ENCODE data around the gene SLC12A5. TPM values are rescaled to one million over a fixed set of nuclear protein-coding genes. Genes with fewer than 3 reads are reported as not detected.

Gene SLC12A5
- total and polyA plus RNA-seq, 9 of the 15 experiments (the other 6 are each of a cell fraction or from before 2014, with no cell fraction given), result 0.36 to 7.5 (median 2.1) TPM

DNA sequence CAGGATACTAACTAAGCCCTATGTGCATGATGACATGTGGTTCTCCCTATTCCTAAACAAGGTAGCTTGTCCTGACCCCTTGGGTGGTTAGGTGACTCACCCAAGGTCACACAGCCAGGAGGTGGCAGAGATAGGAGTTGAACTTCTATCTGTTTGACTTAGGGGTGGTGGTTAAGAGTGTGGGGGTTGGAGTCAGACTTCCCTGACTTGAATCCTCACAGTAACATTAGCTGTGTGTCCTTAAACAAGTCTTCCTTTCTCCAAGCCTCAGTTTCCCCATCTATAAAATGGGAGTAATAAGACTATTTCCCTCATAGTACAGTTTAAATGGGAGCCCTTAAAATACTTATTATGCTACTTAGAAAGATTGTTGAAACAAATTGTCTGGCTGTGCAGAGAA, 21.9 kb downstream of the SLC12A5 start (continued):
- TF ChIP-seq, protein P1, sequence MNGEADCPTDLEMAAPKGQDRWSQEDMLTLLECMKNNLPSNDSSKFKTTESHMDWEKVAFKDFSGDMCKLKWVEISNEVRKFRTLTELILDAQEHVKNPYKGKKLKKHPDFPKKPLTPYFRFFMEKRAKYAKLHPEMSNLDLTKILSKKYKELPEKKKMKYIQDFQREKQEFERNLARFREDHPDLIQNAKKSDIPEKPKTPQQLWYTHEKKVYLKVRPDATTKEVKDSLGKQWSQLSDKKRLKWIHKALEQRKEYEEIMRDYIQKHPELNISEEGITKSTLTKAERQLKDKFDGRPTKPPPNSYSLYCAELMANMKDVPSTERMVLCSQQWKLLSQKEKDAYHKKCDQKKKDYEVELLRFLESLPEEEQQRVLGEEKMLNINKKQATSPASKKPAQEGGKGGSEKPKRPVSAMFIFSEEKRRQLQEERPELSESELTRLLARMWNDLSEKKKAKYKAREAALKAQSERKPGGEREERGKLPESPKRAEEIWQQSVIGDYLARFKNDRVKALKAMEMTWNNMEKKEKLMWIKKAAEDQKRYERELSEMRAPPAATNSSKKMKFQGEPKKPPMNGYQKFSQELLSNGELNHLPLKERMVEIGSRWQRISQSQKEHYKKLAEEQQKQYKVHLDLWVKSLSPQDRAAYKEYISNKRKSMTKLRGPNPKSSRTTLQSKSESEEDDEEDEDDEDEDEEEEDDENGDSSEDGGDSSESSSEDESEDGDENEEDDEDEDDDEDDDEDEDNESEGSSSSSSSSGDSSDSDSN (IDR thresholded peaks at IDR 0.05; ENCODE audit: borderline replicate concordance in 1 of 2, low read depth in 2 of 2, low read length in 2 of 2), result no peak
- TF ChIP-seq, protein P2, sequence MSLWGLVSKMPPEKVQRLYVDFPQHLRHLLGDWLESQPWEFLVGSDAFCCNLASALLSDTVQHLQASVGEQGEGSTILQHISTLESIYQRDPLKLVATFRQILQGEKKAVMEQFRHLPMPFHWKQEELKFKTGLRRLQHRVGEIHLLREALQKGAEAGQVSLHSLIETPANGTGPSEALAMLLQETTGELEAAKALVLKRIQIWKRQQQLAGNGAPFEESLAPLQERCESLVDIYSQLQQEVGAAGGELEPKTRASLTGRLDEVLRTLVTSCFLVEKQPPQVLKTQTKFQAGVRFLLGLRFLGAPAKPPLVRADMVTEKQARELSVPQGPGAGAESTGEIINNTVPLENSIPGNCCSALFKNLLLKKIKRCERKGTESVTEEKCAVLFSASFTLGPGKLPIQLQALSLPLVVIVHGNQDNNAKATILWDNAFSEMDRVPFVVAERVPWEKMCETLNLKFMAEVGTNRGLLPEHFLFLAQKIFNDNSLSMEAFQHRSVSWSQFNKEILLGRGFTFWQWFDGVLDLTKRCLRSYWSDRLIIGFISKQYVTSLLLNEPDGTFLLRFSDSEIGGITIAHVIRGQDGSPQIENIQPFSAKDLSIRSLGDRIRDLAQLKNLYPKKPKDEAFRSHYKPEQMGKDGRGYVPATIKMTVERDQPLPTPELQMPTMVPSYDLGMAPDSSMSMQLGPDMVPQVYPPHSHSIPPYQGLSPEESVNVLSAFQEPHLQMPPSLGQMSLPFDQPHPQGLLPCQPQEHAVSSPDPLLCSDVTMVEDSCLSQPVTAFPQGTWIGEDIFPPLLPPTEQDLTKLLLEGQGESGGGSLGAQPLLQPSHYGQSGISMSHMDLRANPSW (CRISPR knock-in tag; IDR thresholded peaks at IDR 0.05), result no peak
- TF ChIP-seq, protein P3, sequence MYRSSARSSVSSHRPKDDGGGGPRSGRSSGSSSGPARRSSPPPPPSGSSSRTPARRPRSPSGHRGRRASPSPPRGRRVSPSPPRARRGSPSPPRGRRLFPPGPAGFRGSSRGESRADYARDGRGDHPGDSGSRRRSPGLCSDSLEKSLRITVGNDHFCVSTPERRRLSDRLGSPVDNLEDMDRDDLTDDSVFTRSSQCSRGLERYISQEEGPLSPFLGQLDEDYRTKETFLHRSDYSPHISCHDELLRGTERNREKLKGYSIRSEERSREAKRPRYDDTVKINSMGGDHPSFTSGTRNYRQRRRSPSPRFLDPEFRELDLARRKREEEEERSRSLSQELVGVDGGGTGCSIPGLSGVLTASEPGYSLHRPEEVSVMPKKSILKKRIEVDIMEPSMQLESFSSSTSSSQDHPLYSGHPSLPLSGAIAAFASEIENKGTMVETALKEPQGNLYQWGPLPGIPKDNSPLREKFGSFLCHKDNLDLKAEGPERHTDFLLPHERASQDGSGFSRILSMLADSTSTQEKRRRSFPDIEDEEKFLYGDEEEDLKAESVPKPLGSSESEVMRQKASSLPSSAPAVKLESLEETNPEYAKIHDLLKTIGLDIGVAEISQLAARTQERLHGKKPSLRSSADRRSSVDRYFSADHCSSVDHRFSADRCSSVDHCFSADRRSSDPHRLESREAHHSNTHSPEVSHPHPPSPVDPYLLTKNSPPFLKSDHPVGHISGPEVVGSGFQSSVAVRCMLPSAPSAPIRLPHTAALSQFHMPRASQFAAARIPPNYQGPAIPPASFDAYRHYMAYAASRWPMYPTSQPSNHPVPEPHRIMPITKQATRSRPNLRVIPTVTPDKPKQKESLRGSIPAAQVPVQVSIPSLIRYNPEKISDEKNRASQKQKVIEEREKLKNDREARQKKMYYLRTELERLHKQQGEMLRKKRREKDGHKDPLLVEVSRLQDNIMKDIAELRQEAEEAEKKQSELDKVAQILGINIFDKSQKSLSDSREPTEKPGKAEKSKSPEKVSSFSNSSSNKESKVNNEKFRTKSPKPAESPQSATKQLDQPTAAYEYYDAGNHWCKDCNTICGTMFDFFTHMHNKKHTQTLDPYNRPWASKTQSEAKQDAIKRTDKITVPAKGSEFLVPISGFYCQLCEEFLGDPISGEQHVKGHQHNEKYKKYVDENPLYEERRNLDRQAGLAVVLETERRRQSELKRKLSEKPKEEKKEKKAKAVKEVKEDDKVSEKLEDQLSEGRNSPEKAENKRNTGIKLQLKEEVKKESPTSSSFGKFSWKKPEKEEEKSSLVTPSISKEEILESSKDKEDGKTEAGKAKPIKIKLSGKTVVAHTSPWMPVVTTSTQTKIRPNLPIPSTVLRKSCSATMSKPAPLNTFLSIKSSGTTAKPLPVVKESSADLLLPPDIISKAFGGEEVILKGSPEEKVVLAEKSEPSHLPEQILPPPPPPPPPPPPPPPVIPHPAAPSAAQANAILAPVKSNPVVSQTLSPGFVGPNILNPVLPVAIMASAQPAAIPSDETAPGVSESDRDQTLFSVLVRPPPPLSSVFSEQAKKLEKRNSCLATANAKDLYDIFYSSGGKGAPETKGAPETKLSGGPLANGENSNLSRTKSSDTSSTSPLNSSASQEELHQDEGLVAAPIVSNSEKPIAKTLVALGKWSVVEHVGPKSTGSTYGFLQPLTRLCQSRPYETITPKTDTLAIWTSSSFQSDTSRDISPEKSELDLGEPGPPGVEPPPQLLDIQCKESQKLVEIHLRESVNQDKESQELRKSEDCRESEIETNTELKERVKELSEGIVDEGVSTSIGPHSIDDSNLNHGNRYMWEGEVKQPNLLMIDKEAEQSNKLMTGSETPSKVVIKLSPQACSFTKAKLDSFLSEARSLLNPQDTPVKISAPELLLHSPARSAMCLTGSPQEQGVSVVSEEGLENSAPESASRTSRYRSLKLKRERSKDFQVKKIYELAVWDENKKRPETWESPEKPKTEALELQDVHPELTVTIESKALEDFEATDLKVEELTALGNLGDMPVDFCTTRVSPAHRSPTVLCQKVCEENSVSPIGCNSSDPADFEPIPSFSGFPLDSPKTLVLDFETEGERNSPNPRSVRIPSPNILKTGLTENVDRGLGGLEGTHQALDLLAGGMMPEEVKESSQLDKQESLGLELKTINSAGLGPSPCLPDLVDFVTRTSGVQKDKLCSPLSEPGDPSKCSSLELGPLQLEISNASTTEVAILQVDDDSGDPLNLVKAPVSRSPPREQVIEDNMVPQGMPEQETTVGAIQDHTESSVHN (IDR thresholded peaks at IDR 0.05; ENCODE audit: borderline replicate concordance in 1 of 2, low read depth in 1 of 2), result no peak
- TF ChIP-seq ZBED1 (IDR thresholded peaks at IDR 0.05), result no peak
- no peak for TF ChIP-seq DPF2 (IDR thresholded peaks at IDR 0.05)
- no peak for TF ChIP-seq KAT2B (IDR thresholded peaks at IDR 0.05; ENCODE audit: low read depth, low read length)
- TF ChIP-seq, protein P4, sequence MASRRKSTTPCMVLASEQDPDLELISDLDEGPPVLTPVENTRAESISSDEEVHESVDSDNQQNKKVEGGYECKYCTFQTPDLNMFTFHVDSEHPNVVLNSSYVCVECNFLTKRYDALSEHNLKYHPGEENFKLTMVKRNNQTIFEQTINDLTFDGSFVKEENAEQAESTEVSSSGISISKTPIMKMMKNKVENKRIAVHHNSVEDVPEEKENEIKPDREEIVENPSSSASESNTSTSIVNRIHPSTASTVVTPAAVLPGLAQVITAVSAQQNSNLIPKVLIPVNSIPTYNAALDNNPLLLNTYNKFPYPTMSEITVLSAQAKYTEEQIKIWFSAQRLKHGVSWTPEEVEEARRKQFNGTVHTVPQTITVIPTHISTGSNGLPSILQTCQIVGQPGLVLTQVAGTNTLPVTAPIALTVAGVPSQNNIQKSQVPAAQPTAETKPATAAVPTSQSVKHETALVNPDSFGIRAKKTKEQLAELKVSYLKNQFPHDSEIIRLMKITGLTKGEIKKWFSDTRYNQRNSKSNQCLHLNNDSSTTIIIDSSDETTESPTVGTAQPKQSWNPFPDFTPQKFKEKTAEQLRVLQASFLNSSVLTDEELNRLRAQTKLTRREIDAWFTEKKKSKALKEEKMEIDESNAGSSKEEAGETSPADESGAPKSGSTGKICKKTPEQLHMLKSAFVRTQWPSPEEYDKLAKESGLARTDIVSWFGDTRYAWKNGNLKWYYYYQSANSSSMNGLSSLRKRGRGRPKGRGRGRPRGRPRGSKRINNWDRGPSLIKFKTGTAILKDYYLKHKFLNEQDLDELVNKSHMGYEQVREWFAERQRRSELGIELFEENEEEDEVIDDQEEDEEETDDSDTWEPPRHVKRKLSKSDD (conservative IDR thresholded peaks at IDR 0.05; ENCODE audit: low read length), result no peak
- TF ChIP-seq HNRNPH1 (optimal IDR thresholded peaks at IDR 0.05; ENCODE audit: low read depth, low read length), result no peak
- no peak for TF ChIP-seq ZNF311 (CRISPR knock-in tag; IDR thresholded peaks at IDR 0.05)
- TF ChIP-seq NFIX (CRISPR knock-in tag; IDR thresholded peaks at IDR 0.05; ENCODE audit: low read depth), result no peak
- no peak for TF ChIP-seq ETV1 (tag; conservative IDR thresholded peaks at IDR 0.05; ENCODE audit: low read depth)
- no peak for TF ChIP-seq MCM7 (IDR thresholded peaks at IDR 0.05)

Data from K562 (cell line).